K562 (cell line): ENCODE results near the gene GOLGA6B. TPM values are rescaled to one million over a fixed set of nuclear protein-coding genes. Genes with fewer than 3 reads are reported as not detected.

ENCODE experiments used
- BCLAF1 ChIP-seq, 2 experiments: fragments of 450-650 bp in 1 of 2; IDR thresholded peaks; 2 replicates each; pipeline ENCODE4 v1.6.1; 2011 to 2017; ENCODE audit warnings: low read depth in 2 of 2, antibody characterized with exemption in 1 of 2, borderline replicate concordance in 1 of 2, low read length in 1 of 2, mild to moderate bottlenecking in 1 of 2, mixed read lengths in 1 of 2; ENCODE audit not compliant: control insufficient read depth in 1 of 2
- CHD2 ChIP-seq: IDR thresholded peaks from 2 replicates; pipeline ENCODE4 v1.6.1; 2011; ENCODE audit warnings: low read depth, low read length
- KDM5B ChIP-seq: fragments of 200-600 bp; sonication (generic); IDR thresholded peaks from 2 replicates; pipeline ENCODE4 v1.6.1; 2012; ENCODE audit warnings: low read depth, mild to moderate bottlenecking, moderate library complexity, low read length, control low read depth, inconsistent platforms; ENCODE audit not compliant: insufficient replicate concordance
- KLF16 ChIP-seq: IDR thresholded peaks from 2 replicates; pipeline ENCODE4 v1.6.1; 2016; ENCODE audit warnings: antibody characterized with exemption
- LEF1 ChIP-seq: fragments of 450-650 bp; IDR thresholded peaks from 2 replicates; pipeline ENCODE4 v1.6.1; 2016; ENCODE audit warnings: mild to moderate bottlenecking
- MGA ChIP-seq: fragments of 450-650 bp; IDR thresholded peaks from 2 replicates; pipeline ENCODE4 v1.6.1; 2016; ENCODE audit warnings: mild to moderate bottlenecking, moderate library complexity
- NONO ChIP-seq, 2 experiments: fragments of 200-400 bp in 1 of 2; fragments of 450-650 bp in 1 of 2; formaldehyde crosslinking in 1 of 2; IDR thresholded peaks; 2 replicates each; pipeline ENCODE4 v1.6.1; 2017; ENCODE audit warnings: low read depth in 2 of 2, mild to moderate bottlenecking in 2 of 2, moderate library complexity in 2 of 2, low read length in 1 of 2
- PTBP1 ChIP-seq: fragments of 200-400 bp; formaldehyde crosslinking; IDR thresholded peaks from 2 replicates; pipeline ENCODE4 v1.6.1; 2017; ENCODE audit warnings: low read depth, low read length
- RBBP5 ChIP-seq: fragments of 200-600 bp; sonication (generic); IDR thresholded peaks from 2 replicates; pipeline ENCODE4 v1.6.1; 2012; ENCODE audit warnings: borderline replicate concordance, mild to moderate bottlenecking, low read length, control low read depth, inconsistent platforms; ENCODE audit not compliant: insufficient read depth, poor library complexity, severe bottlenecking
- RBM14 ChIP-seq: fragments of 200-400 bp; formaldehyde crosslinking; IDR thresholded peaks from 2 replicates; pipeline ENCODE4 v1.6.1; 2018; ENCODE audit warnings: low read depth, mild to moderate bottlenecking, low read length, moderate library complexity, borderline replicate concordance; ENCODE audit not compliant: insufficient read depth
- ZNF253 ChIP-seq: fragments of 250-450 bp; sonication (Bioruptor Pico); conservative IDR thresholded peaks from 2 replicates; pipeline ENCODE4 v1.6.1; 2021; ENCODE audit warnings: mild to moderate bottlenecking
- polyA plus RNA-seq, 8 experiments: library from polyadenylated mRNA; depleted of rRNA in 4 of 8; stranded (reverse) in 5 of 8; unstranded in 3 of 8; fragments of >200 nt; fragmentation: Nextera tagmentation in 2 of 8; fragmentation: Illumina TruSeq in 1 of 8; extraction: Ambion mirVana in 2 of 8; extraction: Trizol in 1 of 8; gene quantifications; 2 replicates each; pipeline versions ENCODE4 v1.2.1 to v1.2.3, GENCODE V29; 2011 to 2014; ENCODE audit warnings: inconsistent platforms in 1 of 8, missing spikeins in 1 of 8
- total RNA-seq, 7 experiments: library from RNA; depleted of rRNA in 6 of 7; stranded (reverse); fragments of >200 nt in 6 of 7; fragmentation: Illumina TruSeq in 2 of 7; extraction: Trizol in 2 of 7; gene quantifications; 2 replicates each; pipeline versions ENCODE4 v1.2.1 to v1.2.3, GENCODE V29; 2011 to 2021; ENCODE audit warnings: low replicate concordance in 1 of 7

The GOLGA6B gene
- total and polyA plus RNA-seq, 9 of the 15 experiments (the other 6 are each of a cell fraction or from before 2014, with no cell fraction given), result not detected

GRCh38 chr15:72685925-72686794 lies 31.7 kb downstream of the GOLGA6B start, which contains the start of the genes BBS4 and HIGD2B (continued):
- no peak for TF ChIP-seq MGA
- TF ChIP-seq ZNF253 (CRISPR knock-in tag), result no peak
- TF ChIP-seq CHD2, result 0 out of 2 replicates have a peak, but pooled peaks have one; percentile 54
- TF ChIP-seq RBBP5, result peak; percentile 90
- TF ChIP-seq PTBP1, result no peak
- TF ChIP-seq KDM5B, result peak; percentile 85
- no peak for TF ChIP-seq LEF1
- peak in 1 of 2 experiments; percentile 87; a peak in 2 of 4 replicates for TF ChIP-seq NONO (IDR thresholded peaks at IDR 0.05; ENCODE audit: low read depth in 2 of 2, low read length in 1 of 2)
- no peak for TF ChIP-seq RBM14
- TF ChIP-seq KLF16, result no peak
- peak; percentile 7 to 34; a peak in 1 of 4 replicates for TF ChIP-seq BCLAF1 (IDR thresholded peaks at IDR 0.05; ENCODE audit: borderline replicate concordance in 1 of 2, control insufficient read depth in 1 of 2, low read depth in 2 of 2, low read length in 1 of 2)
